ENCODE results near the gene ABHD6. TPM values are rescaled to one million over a fixed set of nuclear protein-coding genes. Genes with fewer than 3 reads are reported as not detected.
A peak's percentile ranks its signal among the peaks of the same experiment; 100 is the strongest.

ABHD6 gene
- total and polyA plus RNA-seq, 8 donors = 0.69 to 5.5 (median 2.0) TPM

DNA sequence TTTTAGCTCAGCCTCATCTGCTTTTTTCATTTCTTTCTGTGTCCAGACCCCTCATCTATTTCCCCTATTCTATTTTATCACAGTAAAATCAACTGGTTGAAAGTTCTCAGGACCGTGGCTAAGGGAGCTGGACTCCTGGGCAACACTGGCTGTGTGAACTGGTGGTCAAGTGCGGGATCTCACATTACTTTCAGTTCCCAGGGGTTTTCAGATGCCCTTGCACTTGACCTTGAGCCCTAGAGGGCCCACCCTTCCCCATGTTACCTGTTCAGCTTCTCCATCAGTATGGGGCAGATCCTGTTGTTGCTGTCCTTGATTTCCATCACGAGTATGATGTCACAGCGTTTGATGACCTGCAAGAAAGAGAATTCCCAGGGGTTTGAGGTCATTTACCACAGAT is 29.6 kb upstream of the ABHD6 start:
- DNase-seq (no peak), ATAC-seq (no peak), FAIRE-seq (no peak)
- Histone ChIP-seq H3K4me3 (no peak overlapping the region), H3K27ac (no peak overlapping the region), H3K4me1 (peaks cover 0 to 3% (median 0%) of the 10 kb centered on the region in 3 donors), H3K36me3 (no peaks in the 10 kb centered on the region), H3K27me3 (no peaks in the 10 kb centered on the region), H3K9me3 (no peaks in the 10 kb centered on the region)
- intact Hi-C loops (cut with DNase I) = no loop called here
- 86 to 88% methylated on average over 4 of the region's 4 CpGs for WGBS, 2 donors
- TF ChIP-seq, protein P1, sequence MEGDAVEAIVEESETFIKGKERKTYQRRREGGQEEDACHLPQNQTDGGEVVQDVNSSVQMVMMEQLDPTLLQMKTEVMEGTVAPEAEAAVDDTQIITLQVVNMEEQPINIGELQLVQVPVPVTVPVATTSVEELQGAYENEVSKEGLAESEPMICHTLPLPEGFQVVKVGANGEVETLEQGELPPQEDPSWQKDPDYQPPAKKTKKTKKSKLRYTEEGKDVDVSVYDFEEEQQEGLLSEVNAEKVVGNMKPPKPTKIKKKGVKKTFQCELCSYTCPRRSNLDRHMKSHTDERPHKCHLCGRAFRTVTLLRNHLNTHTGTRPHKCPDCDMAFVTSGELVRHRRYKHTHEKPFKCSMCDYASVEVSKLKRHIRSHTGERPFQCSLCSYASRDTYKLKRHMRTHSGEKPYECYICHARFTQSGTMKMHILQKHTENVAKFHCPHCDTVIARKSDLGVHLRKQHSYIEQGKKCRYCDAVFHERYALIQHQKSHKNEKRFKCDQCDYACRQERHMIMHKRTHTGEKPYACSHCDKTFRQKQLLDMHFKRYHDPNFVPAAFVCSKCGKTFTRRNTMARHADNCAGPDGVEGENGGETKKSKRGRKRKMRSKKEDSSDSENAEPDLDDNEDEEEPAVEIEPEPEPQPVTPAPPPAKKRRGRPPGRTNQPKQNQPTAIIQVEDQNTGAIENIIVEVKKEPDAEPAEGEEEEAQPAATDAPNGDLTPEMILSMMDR (IDR thresholded peaks at IDR 0.05) = no peak

DNA sequence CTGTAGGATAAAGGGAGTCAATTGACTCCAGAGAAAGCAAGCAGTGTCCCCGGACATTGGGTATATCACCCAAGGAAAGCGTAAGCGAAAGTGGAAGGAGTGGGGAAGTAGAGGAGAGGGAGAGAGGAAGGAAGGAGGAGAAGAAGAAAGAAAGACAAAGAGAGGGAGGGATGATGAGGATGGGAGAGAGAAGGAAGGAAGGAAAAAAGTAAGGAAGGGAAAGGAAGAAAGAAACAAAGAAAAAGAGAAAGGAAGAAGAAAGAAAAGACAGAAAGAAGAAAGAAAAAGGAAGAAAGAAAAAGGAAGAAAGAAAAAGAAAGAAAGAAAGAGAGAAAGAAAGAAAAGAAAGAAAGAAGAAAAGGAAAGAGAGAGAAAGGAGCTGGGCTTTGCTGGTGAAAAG is 27.7 kb upstream of the ABHD6 start:
- DNase-seq = no peak
- no peak overlapping the region for H3K27ac ChIP-seq
- TF ChIP-seq, protein P1 (IDR thresholded peaks at IDR 0.05) = no peak
- intact Hi-C loops (cut with DNase I) = no loop called here
- FAIRE-seq = no peak
- no peaks in the 10 kb centered on the region for H3K36me3 ChIP-seq
- peaks cover 0 to 3% (median 0%) of the 10 kb centered on the region in 3 donors for H3K4me1 ChIP-seq
- no peak for ATAC-seq
- WGBS, 2 donors = 72 to 84% methylated on average over 3 of the region's 3 CpGs
- no peak overlapping the region for H3K4me3 ChIP-seq
- H3K9me3 ChIP-seq = no peaks in the 10 kb centered on the region
- H3K27me3 ChIP-seq = no peaks in the 10 kb centered on the region

DNA sequence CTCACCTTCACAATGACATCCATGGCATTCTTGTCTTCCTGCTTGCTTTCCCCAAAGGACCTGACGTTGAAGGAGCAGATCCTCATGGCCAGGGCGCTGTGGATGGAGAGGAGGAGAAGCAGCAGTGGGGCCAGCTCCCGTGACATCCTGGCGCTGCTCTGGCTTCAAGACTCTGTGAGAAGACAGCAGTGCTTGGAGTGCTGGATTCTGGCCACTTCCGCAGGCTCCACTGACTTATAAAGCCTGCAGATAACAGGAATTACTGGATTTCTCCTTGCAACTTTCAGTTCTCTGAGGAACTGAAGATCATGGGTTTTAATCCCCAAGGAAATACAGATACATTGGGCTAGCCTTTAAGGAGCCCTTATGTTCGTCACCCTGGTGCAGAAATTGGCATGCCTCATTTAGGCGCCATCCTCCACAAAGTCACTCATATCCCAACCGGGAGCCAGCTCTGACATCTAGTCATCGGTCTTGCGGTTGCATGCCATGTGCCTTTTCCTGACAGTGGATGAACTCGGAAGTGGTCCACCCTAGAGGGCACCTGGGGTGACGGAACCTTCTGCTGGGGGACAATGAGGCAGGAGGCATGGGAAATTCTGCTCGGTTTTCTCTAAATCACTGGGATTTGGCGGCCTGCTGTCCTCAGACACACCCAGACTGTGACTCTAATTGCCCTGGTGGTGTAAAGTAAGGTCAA is 26.7 kb upstream of the ABHD6 start, which contains the start of gene DNASE1L3:
Gene DNASE1L3 (minus strand): TSS at position 212 of the 700 bp plus-strand sequence. CDS start 66 bp downstream, at position 146.
- TF ChIP-seq, protein P1 (IDR thresholded peaks at IDR 0.05) = no peak
- ATAC-seq = peak in 1 of 4 donors; percentile 22
- H3K36me3 ChIP-seq = no peaks in the 10 kb centered on the region
- no peak for FAIRE-seq
- intact Hi-C loops (cut with DNase I) = no loop called here
- H3K4me1 ChIP-seq = peaks cover 0 to 3% (median 0%) of the 10 kb centered on the region in 3 donors
- no peak within 1 kb of the TSS for H3K4me3 ChIP-seq
- H3K9me3 ChIP-seq = no peaks in the 10 kb centered on the region
- no peak for DNase-seq
- H3K27ac ChIP-seq = no peak within 1 kb of the TSS
- WGBS, 2 donors = 79 to 81% methylated on average over 14 of the region's 14 CpGs
- H3K27me3 ChIP-seq = no peaks in the 10 kb centered on the region

DNA sequence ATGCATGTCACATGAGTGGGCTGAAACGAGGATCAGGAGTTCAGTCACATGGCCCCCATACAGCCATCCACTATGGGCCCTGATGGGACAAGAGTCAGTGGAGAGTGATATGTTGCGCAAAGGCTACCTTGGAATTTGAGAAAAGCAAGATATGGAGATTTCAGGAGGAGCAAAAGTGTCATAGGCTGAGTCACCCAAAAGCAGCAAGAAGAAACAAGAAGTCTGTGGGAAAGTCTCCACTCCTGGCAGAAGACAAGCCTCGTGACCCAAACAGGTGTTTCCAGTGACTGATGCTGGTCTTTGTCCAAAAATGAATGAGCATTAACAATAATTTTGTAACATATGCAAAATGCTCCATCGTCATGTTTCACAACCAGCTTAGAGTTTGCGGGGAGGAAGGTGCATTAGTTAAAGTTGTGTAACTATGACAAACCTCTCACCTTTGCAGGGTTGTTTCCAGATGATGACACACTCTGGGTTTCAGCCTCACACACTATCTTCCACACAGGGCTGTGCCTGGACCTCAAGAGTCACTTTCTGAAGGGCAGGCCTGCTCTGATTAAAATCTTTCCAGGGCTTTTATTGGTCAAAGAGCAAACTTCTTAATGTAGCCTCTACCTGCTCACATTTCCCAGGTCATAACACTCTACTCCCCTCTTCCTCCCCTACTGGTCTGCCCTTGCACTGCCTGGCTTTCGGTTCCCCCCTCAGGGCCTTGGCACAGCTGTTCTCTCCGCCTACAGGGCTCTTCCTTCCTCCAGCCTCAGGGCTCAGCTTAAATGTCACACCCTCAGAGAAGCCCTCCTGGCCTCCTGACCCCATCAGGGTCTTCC is 22.9 kb upstream of the ABHD6 start:
- TF ChIP-seq, protein P1 (IDR thresholded peaks at IDR 0.05) = no peak
- Histone ChIP-seq H3K27ac (no peak overlapping the region), H3K27me3 (no peaks in the 10 kb centered on the region), H3K36me3 (no peaks in the 10 kb centered on the region), H3K4me1 (peaks cover 0 to 8% (median 0%) of the 10 kb centered on the region in 3 donors), H3K9me3 (no peaks in the 10 kb centered on the region), H3K4me3 (no peak overlapping the region)
- DNase-seq (no peak), ATAC-seq (peak in 1 of 4 donors; percentile 51), FAIRE-seq (no peak)
- 62 to 68% methylated on average over 7 of the region's 7 CpGs for WGBS, 2 donors
- intact Hi-C loops (cut with DNase I) = no loop called here
